Measurements from ENCODE around the gene PI16. TPM values are rescaled to one million over a fixed set of nuclear protein-coding genes. Genes with fewer than 3 reads are reported as not detected.
A peak's percentile ranks its signal among the peaks of the same experiment; 100 is the strongest.

Gene PI16
- total RNA-seq, 1 donor from 2014 or later = 33.5 TPM

DNA sequence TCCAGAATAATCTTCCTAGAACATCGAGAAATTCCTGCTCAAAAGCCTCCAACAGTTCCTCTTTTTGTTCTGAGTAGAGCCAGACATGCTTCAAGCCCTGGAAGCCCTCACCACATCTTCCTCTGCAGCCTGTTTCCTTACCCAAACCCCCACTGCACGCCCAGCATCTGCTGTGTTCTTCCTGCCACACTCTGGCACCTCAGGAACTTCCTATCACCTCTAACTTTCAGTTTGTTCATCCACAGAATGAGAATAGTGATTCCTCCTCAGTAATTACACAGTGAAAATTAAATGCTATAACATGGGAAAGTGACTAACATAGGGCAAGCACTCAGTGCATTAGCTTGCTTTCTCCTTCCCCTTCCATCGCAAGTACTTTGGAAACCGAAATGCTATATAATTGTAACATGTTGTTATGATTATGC is 42.5 kb upstream of the PI16 start:
- Histone ChIP-seq H3K4me1 (peaks cover 3 to 19% of the 10 kb centered on the region in 2 donors), H3K27ac (no peak overlapping the region), H3K4me3 (no peak overlapping the region), H3K9me3 (no peaks in the 10 kb centered on the region), H3K36me3 (peaks cover 25 to 44% of the 10 kb centered on the region in 2 donors), H3K27me3 (no peaks in the 10 kb centered on the region)
- no peak for DNase-seq (ENCODE audit: low spot score in 2 of 2)
- TF ChIP-seq, protein P1, sequence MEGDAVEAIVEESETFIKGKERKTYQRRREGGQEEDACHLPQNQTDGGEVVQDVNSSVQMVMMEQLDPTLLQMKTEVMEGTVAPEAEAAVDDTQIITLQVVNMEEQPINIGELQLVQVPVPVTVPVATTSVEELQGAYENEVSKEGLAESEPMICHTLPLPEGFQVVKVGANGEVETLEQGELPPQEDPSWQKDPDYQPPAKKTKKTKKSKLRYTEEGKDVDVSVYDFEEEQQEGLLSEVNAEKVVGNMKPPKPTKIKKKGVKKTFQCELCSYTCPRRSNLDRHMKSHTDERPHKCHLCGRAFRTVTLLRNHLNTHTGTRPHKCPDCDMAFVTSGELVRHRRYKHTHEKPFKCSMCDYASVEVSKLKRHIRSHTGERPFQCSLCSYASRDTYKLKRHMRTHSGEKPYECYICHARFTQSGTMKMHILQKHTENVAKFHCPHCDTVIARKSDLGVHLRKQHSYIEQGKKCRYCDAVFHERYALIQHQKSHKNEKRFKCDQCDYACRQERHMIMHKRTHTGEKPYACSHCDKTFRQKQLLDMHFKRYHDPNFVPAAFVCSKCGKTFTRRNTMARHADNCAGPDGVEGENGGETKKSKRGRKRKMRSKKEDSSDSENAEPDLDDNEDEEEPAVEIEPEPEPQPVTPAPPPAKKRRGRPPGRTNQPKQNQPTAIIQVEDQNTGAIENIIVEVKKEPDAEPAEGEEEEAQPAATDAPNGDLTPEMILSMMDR (IDR thresholded peaks at IDR 0.05) = no peak
- intact Hi-C loops (cut with DNase I) = no loop called here

DNA sequence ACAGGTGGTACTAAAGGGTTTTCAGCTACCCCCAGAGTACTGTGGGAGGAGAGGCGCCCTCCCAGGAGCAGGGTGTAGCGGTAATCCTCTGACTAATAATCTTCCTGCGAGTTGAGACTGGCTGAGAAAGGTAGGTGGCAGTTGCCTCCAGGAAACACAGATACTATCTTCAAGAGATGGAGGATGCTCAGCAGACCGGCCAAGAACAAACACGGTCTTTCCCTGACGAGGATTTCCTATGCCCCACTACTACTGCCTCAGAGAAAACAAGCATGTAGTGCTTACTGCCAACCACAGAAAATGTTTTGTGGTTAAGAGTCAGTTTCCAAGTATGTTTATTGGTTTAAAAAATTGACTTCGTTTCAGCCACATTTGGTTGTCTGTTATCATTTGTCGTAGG is 42.0 kb upstream of the PI16 start:
- intact Hi-C loops (cut with DNase I) = no loop called here
- peaks cover 3 to 19% of the 10 kb centered on the region in 2 donors for H3K4me1 ChIP-seq
- H3K36me3 ChIP-seq = peaks cover 25 to 44% of the 10 kb centered on the region in 2 donors
- no peak overlapping the region for H3K4me3 ChIP-seq
- H3K27ac ChIP-seq = no peak overlapping the region
- TF ChIP-seq, protein P1 (IDR thresholded peaks at IDR 0.05) = no peak
- DNase-seq (ENCODE audit: low spot score in 2 of 2) = no peak
- H3K9me3 ChIP-seq = no peaks in the 10 kb centered on the region
- H3K27me3 ChIP-seq = no peaks in the 10 kb centered on the region

DNA sequence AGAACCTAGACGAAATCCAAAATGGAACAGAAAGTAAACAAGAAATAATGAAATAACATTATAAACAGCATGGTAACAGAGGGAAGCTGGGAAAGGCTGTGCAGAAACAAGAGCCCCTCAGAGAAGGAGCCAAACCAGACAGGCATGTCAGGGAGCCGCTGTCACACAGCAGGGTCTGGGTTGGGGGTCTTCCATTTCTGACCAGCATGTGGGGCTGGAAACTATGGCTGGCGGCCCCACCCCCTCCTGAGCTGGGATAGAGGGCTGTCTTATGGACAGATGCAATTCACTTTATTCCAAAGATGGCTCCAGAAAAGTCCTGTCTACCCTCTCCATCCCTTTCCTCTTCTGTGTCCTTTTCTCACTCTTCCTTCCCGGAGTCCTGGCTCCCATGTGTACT is 41.5 kb upstream of the PI16 start:
- no peaks in the 10 kb centered on the region for H3K9me3 ChIP-seq
- H3K27ac ChIP-seq = no peak overlapping the region
- no peak for DNase-seq (ENCODE audit: low spot score in 2 of 2)
- H3K4me1 ChIP-seq = peaks cover 3 to 20% of the 10 kb centered on the region in 2 donors
- no peak overlapping the region for H3K4me3 ChIP-seq
- H3K36me3 ChIP-seq = peaks cover 25 to 44% of the 10 kb centered on the region in 2 donors
- intact Hi-C loops (cut with DNase I) = no loop called here
- TF ChIP-seq, protein P1 (IDR thresholded peaks at IDR 0.05) = no peak
- no peaks in the 10 kb centered on the region for H3K27me3 ChIP-seq

DNA sequence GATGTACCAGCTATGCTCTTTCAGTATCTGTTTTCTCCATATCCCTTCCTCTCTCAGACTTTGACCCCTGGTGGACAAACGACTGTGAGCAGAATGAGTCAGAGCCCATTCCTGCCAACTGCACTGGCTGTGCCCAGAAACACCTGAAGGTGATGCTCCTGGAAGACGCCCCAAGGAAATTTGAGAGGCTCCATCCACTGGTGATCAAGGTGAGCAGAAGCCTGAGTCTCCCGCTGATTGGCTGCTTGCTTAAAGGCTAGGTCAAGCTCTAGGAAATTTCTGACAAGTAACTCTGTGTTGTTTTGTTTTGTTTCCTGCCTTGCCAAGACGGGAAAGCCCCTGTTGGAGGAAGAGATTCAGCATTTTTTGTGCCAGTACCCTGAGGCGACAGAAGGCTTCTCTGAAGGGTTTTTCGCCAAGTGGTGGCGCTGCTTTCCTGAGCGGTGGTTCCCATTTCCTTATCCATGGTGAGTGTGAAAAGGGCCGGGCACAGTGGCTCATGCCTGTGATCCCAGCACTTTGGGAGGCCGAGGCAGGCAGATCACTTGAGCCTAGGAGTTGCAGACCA is 40.2 kb upstream of the PI16 start:
- intact Hi-C loops (cut with DNase I) = no loop called here
- no peak overlapping the region for H3K27ac ChIP-seq
- H3K36me3 ChIP-seq = peaks cover 25 to 44% of the 10 kb centered on the region in 2 donors

DNA sequence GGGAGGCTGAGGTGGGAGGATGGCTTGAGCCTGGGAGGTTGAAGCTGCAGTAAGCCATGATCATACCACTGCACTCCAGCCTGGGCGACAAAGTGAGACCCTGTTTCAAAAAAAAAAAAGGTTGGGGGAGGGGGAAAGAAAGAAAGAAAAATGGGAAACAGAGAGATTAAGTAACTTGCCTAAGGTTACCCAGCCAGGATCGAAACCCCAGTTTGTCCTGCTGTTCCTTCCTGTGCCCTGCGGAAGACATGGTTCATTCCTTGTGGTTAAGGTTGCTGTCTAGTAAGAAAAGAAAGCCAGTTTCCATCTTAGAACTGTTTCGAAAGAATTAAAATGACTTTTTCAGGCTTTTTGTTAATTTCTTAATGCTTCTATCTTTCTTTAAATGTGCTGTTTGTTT is 38.9 kb upstream of the PI16 start:
- H3K27me3 ChIP-seq = no peaks in the 10 kb centered on the region
- H3K27ac ChIP-seq = peak overlapping the region in 1 of 2 donors; percentile 88
- no peak for DNase-seq (ENCODE audit: low spot score in 2 of 2)
- peaks cover 6 to 33% of the 10 kb centered on the region in 2 donors for H3K4me1 ChIP-seq
- peaks cover 36 to 51% of the 10 kb centered on the region in 2 donors for H3K36me3 ChIP-seq
- H3K4me3 ChIP-seq = no peak overlapping the region
- H3K9me3 ChIP-seq = no peaks in the 10 kb centered on the region
- TF ChIP-seq, protein P1 (IDR thresholded peaks at IDR 0.05) = no peak
- intact Hi-C loops (cut with DNase I) = loop anchor here (5.0 kb wide), 1 partner anchor 67 kb away; no protein-coding TSS in a partner anchor

More for the DNA sequence above, 40.2 kb upstream of the PI16 start:
- H3K9me3 ChIP-seq = no peaks in the 10 kb centered on the region
- no peak overlapping the region for H3K4me3 ChIP-seq
- TF ChIP-seq, protein P1 (IDR thresholded peaks at IDR 0.05) = no peak
- no peaks in the 10 kb centered on the region for H3K27me3 ChIP-seq
- peaks cover 6 to 31% of the 10 kb centered on the region in 2 donors for H3K4me1 ChIP-seq
- DNase-seq (ENCODE audit: low spot score in 2 of 2) = no peak

Measured in ascending aorta (tissue), 2 donors.